Activated CD8-positive, alpha-beta memory T cell treated with anti-CD3 and anti-CD28 coated beads, Interleukin-2, amount 50 U/mL, for 24 hours (primary cell): ENCODE measurements around the gene JMJD1C.

Experiments
- DNase-seq: peaks from one replicate; pipeline ENCODE4 v3.0.0-alpha.2; 2020; ENCODE audit errors: extremely low read depth

Gene JMJD1C

GRCh38 chr10:63438506-63439498, 27.0 kb downstream of the JMJD1C start:
- DNase-seq, result no peak

- no peak for DNase-seq
Measured at GRCh38 chr10:63437116-63437949, 28.4 kb downstream of the JMJD1C start.

GRCh38 chr10:63436225-63436624, 29.6 kb downstream of the JMJD1C start:
- no peak for DNase-seq

GRCh38 chr10:63434866-63435854, 30.6 kb downstream of the JMJD1C start:
- no peak for DNase-seq

- DNase-seq, result no peak
Measured at GRCh38 chr10:63431962-63432797, 33.6 kb downstream of the JMJD1C start.

- no peak for DNase-seq
Measured at GRCh38 chr10:63430999-63431356, 34.8 kb downstream of the JMJD1C start.

- no peak for DNase-seq
Measured at GRCh38 chr10:63430091-63430998, 35.4 kb downstream of the JMJD1C start.

GRCh38 chr10:63429281-63429680, 36.5 kb downstream of the JMJD1C start:
- DNase-seq, result no peak

GRCh38 chr10:63427013-63427412, 38.8 kb downstream of the JMJD1C start:
- no peak for DNase-seq

GRCh38 chr10:63425512-63425911, 40.3 kb downstream of the JMJD1C start:
- no peak for DNase-seq

GRCh38 chr10:63424576-63424975, 41.2 kb downstream of the JMJD1C start:
- DNase-seq, result no peak

- no peak for DNase-seq
Measured at GRCh38 chr10:63423494-63423893, 42.3 kb downstream of the JMJD1C start.

GRCh38 chr10:63421591-63421990, 44.2 kb downstream of the JMJD1C start:
- no peak for DNase-seq

GRCh38 chr10:63416376-63416775, 49.4 kb downstream of the JMJD1C start:
- DNase-seq, result no peak

GRCh38 chr10:63415640-63416244, 50.0 kb downstream of the JMJD1C start:
- DNase-seq, result no peak

GRCh38 chr10:63414481-63415260, 51.1 kb downstream of the JMJD1C start:
- no peak for DNase-seq

- DNase-seq, result no peak
Measured at GRCh38 chr10:63413429-63413828, 52.3 kb downstream of the JMJD1C start.

GRCh38 chr10:63412304-63412703, 53.5 kb downstream of the JMJD1C start:
- DNase-seq, result no peak
